Hypothalamus (tissue), 51 donors: ENCODE data around the gene PACS1.
"Not testable (repeated sequence)": the region's sequence is repeated elsewhere in the genome, so short reads cannot be mapped to it uniquely, and the experiment has no call there.

Experiments used
- DNase-seq, 51 donors: peaks; one replicate each; lab custom pipeline; 2025; lab: John Stamatoyannopoulos, UW

Gene PACS1

GRCh38 chr11:66239998-66240780 is 170.1 kb downstream of the PACS1 start:
- no peak for DNase-seq

DNA sequence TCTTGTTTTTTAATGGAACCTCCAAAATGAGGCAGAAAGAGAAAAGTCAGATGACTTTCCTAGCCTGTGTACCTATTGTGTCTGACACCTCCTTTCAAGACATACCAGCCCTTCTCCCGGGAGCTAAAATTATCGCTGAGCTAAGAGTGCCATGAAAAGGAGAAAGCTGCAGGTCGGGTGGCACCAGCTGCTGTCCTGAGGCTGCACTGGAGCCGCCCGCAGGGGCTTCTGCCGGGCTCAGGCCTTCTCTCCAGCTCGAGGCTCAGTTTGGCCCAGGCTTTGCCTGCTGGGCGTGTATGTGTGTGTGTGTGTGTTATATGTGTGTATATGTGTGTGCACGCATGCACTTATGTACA is 170.7 kb downstream of the PACS1 start:
- DNase-seq, result no peak

GRCh38 chr11:66242095-66242765 is 172.2 kb downstream of the PACS1 start:
- DNase-seq, result no peak

- DNase-seq, result peak in 1 of 51 donors; percentile 33
Observed at GRCh38 chr11:66243782-66244535, 173.9 kb downstream of the PACS1 start.

DNA sequence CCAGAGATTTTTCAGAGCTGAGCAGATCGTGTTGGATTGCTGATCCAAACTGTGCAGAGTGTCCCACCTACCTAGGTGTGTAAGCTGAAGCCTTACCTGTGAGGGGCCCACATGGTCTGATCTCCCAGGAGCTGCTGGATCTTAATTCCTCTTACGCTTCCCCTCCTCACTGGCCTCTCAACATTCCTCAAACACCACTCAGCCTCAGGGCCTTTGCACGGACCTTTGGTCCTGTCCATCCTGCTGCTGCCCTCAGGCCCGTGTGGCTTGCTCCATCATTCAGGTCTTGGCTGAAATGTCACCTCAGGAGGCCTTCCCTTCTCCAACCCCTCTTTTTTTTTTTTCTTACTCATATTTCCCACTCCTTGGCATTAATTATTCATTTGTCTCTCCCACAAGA is 177.2 kb downstream of the PACS1 start:
- no peak for DNase-seq

DNA sequence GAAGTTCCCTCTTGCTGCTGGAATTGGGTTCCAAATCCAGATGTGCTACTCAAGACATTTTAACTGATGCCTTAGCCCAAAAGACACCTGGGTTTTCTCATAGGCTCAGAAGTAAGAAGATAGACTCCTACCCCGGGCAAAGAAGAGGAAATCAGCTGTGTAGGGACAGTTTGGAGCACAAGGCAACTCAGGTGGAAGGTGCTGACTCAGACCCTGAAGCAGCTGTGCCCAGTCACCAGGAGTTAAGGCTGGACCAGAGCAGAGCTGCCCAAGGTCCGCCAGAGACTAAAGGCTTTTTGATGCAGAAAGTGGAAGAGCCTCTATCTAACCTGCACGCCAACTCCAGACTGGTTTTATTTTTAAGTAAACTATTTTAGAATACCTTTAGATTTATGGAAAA is 177.7 kb downstream of the PACS1 start:
- DNase-seq, result no peak

DNA sequence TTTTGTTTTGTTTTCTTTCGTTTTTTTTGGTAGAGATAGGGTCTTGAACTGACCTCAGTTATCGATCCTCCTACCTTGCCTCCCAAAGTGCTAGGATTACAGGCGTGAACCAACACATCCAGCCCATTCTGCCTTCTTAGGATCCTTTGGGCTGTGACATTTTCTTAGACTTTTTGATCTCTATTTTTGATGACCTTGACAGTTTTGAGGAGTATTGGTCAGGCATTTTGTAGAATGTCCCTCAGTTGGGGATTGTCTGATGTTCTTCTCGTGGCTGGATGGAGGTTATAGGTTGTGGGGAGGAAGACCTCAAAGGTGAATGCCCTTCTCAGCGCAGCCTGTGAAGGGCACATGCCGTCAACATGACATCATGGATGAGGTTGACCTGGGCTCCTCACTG is 178.8 kb downstream of the PACS1 start:
- DNase-seq, result no peak

- DNase-seq, result peak in 1 of 51 donors; percentile 23
Observed at GRCh38 chr11:66251809-66252208, 181.7 kb downstream of the PACS1 start.

GRCh38 chr11:66253081-66253480 is 183.0 kb downstream of the PACS1 start:
- DNase-seq, result not testable (repeated sequence)

DNA sequence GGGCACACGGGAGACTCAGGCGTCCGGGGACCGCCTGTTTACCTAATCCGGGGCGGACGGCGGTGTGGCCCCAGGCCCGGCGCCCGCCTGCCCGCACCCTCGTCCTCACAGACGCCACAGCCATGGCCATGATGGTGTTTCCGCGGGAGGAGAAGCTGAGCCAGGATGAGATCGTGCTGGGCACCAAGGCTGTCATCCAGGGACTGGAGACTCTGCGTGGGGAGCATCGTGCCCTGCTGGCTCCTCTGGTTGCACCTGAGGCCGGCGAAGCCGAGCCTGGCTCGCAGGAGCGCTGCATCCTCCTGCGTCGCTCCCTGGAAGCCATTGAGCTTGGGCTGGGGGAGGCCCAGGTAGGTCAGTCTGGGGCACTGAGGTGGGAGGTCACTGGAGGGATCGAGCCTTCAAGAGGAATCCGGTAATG is 188.4 kb downstream of the PACS1 start:
- DNase-seq, result peak in 1 of 51 donors; percentile 60

DNA sequence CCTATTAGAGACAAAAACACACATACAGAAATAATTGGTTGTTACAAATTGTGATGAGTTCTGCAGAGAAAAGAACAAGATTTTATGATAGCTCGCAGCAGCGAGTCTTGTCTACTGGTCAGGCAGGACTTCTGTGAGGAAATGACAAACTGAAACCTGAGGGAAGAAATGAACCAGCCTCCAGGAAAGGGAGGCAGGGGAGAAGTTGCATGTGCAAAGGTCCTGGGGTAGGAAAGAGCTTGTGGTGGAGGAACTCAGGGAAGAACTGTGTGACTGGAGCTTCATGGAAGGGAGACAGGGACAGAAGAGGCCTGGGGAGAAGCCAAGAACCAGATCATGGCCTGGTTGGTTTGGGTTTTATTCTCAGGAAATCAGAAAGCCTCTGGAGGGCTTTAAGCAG is 189.2 kb downstream of the PACS1 start:
- DNase-seq, result no peak

- DNase-seq, result no peak
Observed at GRCh38 chr11:66259956-66260355, 189.9 kb downstream of the PACS1 start.

GRCh38 chr11:66261578-66261977 is 191.5 kb downstream of the PACS1 start:
- no peak for DNase-seq

GRCh38 chr11:66262191-66262590 is 192.1 kb downstream of the PACS1 start:
- no peak for DNase-seq

- DNase-seq, result no peak
Observed at GRCh38 chr11:66262696-66263095, 192.6 kb downstream of the PACS1 start.

DNA sequence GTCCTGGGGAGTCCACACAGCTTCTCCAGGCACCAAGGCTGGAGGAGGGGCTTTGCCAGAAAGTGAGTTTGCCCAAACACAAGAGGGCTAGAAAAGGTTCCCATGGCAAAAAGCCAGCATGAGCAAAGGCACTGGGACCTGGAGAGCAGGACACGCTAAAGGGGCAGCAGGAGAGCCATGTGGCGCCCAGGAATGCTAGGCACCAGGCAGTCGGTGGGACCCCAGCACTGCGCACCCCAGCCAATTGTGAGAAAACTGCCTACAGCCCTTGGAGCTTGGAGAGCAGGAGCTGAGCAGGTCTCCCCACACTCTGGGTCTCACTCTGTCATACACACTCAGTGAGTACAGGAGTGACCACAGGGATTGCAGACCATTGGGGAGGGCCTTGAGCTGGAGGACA is 193.2 kb downstream of the PACS1 start:
- no peak for DNase-seq

DNA sequence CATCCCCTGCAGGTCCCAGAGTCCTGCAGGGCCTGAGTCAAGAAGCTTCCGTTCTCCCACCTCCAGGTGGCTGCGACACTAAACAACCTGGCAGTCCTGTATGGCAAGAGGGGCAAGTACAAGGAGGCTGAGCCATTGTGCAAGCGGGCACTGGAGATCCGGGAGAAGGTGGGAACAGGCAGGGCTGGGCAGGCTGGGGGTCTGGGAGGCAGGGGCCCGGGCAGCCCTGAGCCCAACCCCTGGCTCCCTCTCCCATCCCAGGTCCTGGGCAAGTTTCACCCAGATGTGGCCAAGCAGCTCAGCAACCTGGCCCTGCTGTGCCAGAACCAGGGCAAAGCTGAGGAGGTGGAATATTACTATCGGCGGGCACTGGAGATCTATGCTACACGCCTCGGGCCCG is 193.7 kb downstream of the PACS1 start:
- no peak for DNase-seq

- no peak for DNase-seq
Observed at GRCh38 chr11:66264383-66264782, 194.3 kb downstream of the PACS1 start.

- no peak for DNase-seq
Observed at GRCh38 chr11:66264914-66265313, 194.8 kb downstream of the PACS1 start.

DNA sequence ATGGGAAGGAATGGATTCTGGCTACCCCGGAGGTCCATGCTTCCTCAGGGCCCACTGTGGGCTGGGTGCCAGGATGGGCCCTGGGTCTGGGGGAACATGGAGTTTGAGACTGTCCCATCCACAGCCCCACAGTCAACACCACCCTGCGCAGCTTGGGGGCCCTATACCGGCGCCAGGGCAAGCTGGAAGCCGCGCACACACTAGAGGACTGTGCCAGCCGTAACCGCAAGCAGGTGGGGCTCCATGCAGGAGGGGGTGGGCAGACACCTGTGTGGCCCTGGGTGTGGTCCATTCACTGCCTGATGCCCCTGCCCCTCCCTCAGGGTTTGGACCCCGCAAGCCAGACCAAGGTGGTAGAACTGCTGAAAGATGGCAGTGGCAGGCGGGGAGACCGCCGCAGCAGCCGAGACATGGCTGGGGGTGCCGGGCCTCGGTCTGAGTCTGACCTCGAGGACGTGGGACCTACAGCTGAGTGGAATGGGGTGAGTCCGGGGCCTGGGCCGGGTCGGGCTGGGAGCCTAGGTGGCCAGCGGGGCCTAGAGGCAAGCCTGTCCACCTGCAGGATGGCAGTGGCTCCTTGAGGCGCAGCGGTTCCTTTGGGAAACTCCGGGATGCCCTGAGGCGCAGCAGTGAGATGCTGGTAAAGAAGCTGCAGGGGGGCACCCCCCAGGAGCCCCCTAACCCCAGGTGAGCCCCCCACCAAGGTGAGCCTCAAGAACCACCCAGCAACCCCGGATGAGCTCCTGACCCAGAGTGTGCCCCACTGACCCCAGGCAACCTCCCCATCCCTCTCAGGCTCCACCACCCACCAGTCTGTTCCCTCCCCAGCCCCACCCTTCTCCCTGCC is 195.7 kb downstream of the PACS1 start:
- no peak for DNase-seq
